ENCODE measurements around the gene CD59.

DNA sequence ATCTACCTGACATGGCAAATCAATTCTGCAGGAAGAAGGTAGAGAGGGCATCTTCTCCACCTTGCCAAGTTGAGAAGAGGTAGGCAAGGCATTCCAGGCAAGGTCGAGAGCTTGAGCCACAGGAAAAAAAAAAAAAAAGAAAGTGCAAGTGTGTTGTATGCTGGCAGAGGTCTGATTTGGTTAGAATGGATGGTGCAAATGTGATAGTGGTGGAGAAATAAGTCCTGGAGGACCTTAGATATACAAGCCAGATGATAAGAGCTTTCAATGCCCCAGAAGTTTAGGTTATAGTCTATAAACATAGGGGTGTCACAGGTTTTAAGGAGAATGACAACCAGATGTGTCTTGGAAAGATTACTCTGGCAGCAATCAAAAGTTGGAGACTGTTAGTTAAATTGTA, 36.6 kb upstream of the CD59 start:
- TF ChIP-seq EP300 (IDR thresholded peaks at IDR 0.05) (no peak), POLR2AphosphoS5 (IDR thresholded peaks at IDR 0.05) (no peak), POLR2A (IDR thresholded peaks at IDR 0.05) (no peak)
- TF ChIP-seq, protein P1, sequence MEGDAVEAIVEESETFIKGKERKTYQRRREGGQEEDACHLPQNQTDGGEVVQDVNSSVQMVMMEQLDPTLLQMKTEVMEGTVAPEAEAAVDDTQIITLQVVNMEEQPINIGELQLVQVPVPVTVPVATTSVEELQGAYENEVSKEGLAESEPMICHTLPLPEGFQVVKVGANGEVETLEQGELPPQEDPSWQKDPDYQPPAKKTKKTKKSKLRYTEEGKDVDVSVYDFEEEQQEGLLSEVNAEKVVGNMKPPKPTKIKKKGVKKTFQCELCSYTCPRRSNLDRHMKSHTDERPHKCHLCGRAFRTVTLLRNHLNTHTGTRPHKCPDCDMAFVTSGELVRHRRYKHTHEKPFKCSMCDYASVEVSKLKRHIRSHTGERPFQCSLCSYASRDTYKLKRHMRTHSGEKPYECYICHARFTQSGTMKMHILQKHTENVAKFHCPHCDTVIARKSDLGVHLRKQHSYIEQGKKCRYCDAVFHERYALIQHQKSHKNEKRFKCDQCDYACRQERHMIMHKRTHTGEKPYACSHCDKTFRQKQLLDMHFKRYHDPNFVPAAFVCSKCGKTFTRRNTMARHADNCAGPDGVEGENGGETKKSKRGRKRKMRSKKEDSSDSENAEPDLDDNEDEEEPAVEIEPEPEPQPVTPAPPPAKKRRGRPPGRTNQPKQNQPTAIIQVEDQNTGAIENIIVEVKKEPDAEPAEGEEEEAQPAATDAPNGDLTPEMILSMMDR (IDR thresholded peaks at IDR 0.05): no peak
